NT2/D1 (cell line): ENCODE measurements around the gene APOA1.

Source experiments
- YY1 ChIP-seq: IDR thresholded peaks from 2 replicates; pipeline ENCODE4 v1.6.1; 2011; ENCODE audit not compliant: insufficient read length, insufficient read depth
- ZNF274 ChIP-seq: IDR thresholded peaks from 2 replicates; pipeline ENCODE4 v1.6.1; 2011; ENCODE audit warnings: mild to moderate bottlenecking, low read depth, low read length

- no peak for TF ChIP-seq ZNF274
- no peak for TF ChIP-seq YY1
These were observed 51.1 kb downstream of the APOA1 start for GRCh38 chr11:116786326-116786725.
